DND-41 (cell line): ENCODE data around the gene LINGO1.

Experiments
- CTCF ChIP-seq: IDR thresholded peaks from 2 replicates; pipeline ENCODE4 v1.5.1; 2012; ENCODE audit warnings: borderline replicate concordance, low read length, moderate library complexity, mild to moderate bottlenecking; ENCODE audit not compliant: poor library complexity, severe bottlenecking; ENCODE audit errors: extremely low read depth
- EZH2 ChIP-seq: IDR thresholded peaks from 3 replicates; pipeline ENCODE4 v1.6.1; 2012; ENCODE audit warnings: borderline replicate concordance, low read depth, mild to moderate bottlenecking, moderate library complexity, low read length, inconsistent platforms; ENCODE audit not compliant: severe bottlenecking

GRCh38 chr15:77681362-77681761 lies 48.6 kb upstream of the LINGO1 start:
- TF ChIP-seq CTCF (no peak), EZH2 (no peak)
